GM21390 (cell line): ENCODE data around the gene NGRN.
"Not testable (repeated sequence)": the region's sequence is repeated elsewhere in the genome, so short reads cannot be mapped to it uniquely, and the experiment has no call there.

Source experiments
- ATAC-seq: cut with Tn5 transposase; IDR thresholded peaks from one replicate; pipeline ENCODE4 v1.9.1; 2021; ENCODE audit not compliant: unreplicated experiment

NGRN gene

GRCh38 chr15:90278467-90278866 lies 13.0 kb downstream of the NGRN start:
- ATAC-seq: not testable (repeated sequence)

GRCh38 chr15:90280743-90281142 lies 15.3 kb downstream of the NGRN start:
- ATAC-seq: not testable (repeated sequence)

GRCh38 chr15:90281637-90282036 lies 16.2 kb downstream of the NGRN start:
- ATAC-seq: not testable (repeated sequence)

- no peak for ATAC-seq
Measured at GRCh38 chr15:90286678-90287077, 21.2 kb downstream of the NGRN start.

- no peak for ATAC-seq
Measured at GRCh38 chr15:90287101-90287500, 21.6 kb downstream of the NGRN start.

- ATAC-seq: no peak
Measured at GRCh38 chr15:90287946-90288345, 22.5 kb downstream of the NGRN start.

- ATAC-seq: no peak
Measured at GRCh38 chr15:90291679-90292356, 26.3 kb downstream of the NGRN start.

- not testable (repeated sequence) for ATAC-seq
Measured at GRCh38 chr15:90293040-90293810, 27.8 kb downstream of the NGRN start.

- no peak for ATAC-seq
Measured at GRCh38 chr15:90294159-90294558, 28.7 kb downstream of the NGRN start.

GRCh38 chr15:90294601-90295269 lies 29.3 kb downstream of the NGRN start:
- no peak for ATAC-seq

- no peak for ATAC-seq
Measured at GRCh38 chr15:90295270-90295648, 29.8 kb downstream of the NGRN start.

- ATAC-seq: not testable (repeated sequence)
Measured at GRCh38 chr15:90296316-90296884, 30.9 kb downstream of the NGRN start.

GRCh38 chr15:90297021-90297420 lies 31.5 kb downstream of the NGRN start:
- no peak for ATAC-seq

- ATAC-seq: no peak
Measured at GRCh38 chr15:90300541-90300940, 35.1 kb downstream of the NGRN start.

GRCh38 chr15:90300988-90301706 lies 35.7 kb downstream of the NGRN start:
- no peak for ATAC-seq

- ATAC-seq: no peak
Measured at GRCh38 chr15:90301707-90302300, 36.3 kb downstream of the NGRN start.

- not testable (repeated sequence) for ATAC-seq
Measured at GRCh38 chr15:90305355-90305754, 39.9 kb downstream of the NGRN start.

GRCh38 chr15:90305932-90306331 lies 40.5 kb downstream of the NGRN start:
- ATAC-seq: no peak

- peak; percentile 74 for ATAC-seq
Measured at GRCh38 chr15:90306560-90306959, 41.1 kb downstream of the NGRN start.

- ATAC-seq: no peak
Measured at GRCh38 chr15:90307661-90308060, 42.2 kb downstream of the NGRN start.

- no peak for ATAC-seq
Measured at GRCh38 chr15:90309020-90309419, 43.5 kb downstream of the NGRN start.
